ENCODE measurements around the gene EDIL3. TPM values are rescaled to one million over a fixed set of nuclear protein-coding genes. Genes with fewer than 3 reads are reported as not detected.

EDIL3 gene
- total RNA-seq, 3 donors from 2014 or later = 4.3 to 7.2 (median 4.6) TPM

- Histone ChIP-seq H3K36me3 (no peaks in the 10 kb centered on the region), H3K4me3 (no peak overlapping the region), H3K9me3 (no peaks in the 10 kb centered on the region), H3K27ac (no peak overlapping the region), H3K27me3 (no peaks in the 10 kb centered on the region), H3K4me1 (no peaks in the 10 kb centered on the region)
- TF ChIP-seq, protein P1, sequence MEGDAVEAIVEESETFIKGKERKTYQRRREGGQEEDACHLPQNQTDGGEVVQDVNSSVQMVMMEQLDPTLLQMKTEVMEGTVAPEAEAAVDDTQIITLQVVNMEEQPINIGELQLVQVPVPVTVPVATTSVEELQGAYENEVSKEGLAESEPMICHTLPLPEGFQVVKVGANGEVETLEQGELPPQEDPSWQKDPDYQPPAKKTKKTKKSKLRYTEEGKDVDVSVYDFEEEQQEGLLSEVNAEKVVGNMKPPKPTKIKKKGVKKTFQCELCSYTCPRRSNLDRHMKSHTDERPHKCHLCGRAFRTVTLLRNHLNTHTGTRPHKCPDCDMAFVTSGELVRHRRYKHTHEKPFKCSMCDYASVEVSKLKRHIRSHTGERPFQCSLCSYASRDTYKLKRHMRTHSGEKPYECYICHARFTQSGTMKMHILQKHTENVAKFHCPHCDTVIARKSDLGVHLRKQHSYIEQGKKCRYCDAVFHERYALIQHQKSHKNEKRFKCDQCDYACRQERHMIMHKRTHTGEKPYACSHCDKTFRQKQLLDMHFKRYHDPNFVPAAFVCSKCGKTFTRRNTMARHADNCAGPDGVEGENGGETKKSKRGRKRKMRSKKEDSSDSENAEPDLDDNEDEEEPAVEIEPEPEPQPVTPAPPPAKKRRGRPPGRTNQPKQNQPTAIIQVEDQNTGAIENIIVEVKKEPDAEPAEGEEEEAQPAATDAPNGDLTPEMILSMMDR (IDR thresholded peaks at IDR 0.05) = no peak
- TF ChIP-seq POLR2A (IDR thresholded peaks at IDR 0.05) (no peak), POLR2AphosphoS5 (IDR thresholded peaks at IDR 0.05) (no peak)
- no peak for DNase-seq (ENCODE audit: low spot score in 2 of 2)
- intact Hi-C loops (cut with DNase I; ENCODE audit: low total_unique reads) = no loop called here
These were observed 452.7 kb downstream of the EDIL3 start for GRCh38 chr5:83931969-83932368.

DNA sequence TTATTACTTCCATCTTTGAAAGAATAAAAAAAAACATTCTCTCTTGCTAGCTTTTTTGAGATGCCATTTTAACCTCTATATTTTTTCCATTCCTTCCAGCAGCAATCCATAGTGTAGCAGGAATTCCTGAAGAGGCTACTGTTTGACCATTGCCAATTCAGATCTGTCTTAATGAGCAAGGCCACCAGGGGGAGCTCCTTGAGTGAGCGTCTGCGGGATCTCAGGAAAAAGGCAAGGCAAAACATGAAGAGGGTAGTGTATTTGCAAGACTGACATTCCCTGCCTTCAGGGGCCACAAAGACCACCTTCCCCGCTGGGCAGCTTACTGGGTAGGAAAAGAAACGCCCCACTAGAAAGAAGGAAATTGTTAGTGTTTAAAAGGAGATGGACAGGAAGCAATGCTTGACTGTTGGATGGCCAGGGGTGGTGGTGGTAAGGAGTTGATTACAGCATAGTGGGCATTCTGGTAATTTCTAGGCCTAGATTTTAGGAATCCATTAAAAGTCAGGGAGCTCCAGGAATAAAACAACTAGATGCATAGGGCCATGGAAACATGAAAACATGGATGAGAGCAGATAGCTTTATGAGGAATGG is 457.4 kb downstream of the EDIL3 start:
- intact Hi-C loops (cut with DNase I; ENCODE audit: low total_unique reads) = no loop called here
- H3K4me3 ChIP-seq = no peak overlapping the region
- H3K27ac ChIP-seq = no peak overlapping the region
- DNase-seq (ENCODE audit: low spot score in 2 of 2) = no peak
- no peaks in the 10 kb centered on the region for H3K36me3 ChIP-seq
- no peaks in the 10 kb centered on the region for H3K4me1 ChIP-seq
- no peaks in the 10 kb centered on the region for H3K27me3 ChIP-seq
- peaks cover 5% of the 10 kb centered on the region in 2 donors for H3K9me3 ChIP-seq
- TF ChIP-seq, protein P1 (IDR thresholded peaks at IDR 0.05) = peak in 2 of 3 donors; percentile 30 to 49
- no peak for TF ChIP-seq POLR2A (IDR thresholded peaks at IDR 0.05)

DNA sequence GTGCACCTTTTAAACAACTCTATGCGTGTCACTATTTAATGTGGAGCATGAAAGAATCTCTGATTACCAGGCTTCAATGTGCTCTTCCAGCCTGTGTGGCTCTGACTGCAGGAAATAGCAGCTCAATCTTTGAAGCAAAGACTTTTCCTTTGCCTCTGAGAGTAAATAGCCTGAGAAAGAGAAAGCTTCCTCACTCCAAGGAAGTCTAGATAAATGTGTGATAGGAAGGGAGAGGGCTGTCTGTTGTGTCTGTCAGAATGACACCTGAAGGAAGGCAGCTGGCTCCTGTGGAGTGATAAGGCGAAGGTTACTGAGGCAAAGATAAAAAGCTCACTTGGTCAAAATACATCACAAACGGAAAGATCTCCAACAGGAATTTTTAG is 458.7 kb downstream of the EDIL3 start:
- no peak for DNase-seq (ENCODE audit: low spot score in 2 of 2)
- intact Hi-C loops (cut with DNase I; ENCODE audit: low total_unique reads) = no loop called here
- no peak overlapping the region for H3K27ac ChIP-seq

DNA sequence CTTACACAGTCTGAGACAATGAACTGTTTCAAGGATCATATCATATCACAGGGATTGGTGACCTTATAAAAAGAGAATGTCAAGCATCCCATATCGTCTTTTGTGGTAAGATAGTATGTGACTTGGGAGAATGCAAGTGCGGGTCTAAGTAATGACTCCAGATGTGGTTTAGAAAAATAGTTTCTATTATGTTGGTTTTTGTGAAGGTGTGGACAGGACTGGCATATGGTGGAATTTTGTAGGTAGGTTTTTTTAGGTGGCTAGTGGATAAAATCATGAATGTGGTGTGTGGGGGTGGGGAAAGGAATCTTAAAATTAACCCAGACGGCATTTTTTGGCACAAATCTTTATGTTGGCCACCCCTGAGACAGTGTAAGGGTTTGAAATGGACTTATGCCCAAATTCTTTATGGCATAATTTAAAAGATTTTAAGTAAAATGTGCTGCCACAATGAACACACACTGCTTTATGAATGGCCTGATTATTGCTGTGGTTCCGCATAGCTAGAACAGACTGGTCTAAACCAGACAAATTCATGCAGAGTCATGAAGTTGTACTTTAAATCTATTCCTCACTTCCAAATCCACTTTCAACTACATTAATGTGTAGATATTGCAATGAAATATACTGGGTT is 459.2 kb downstream of the EDIL3 start:
- Histone ChIP-seq H3K9me3 (peaks cover 5% of the 10 kb centered on the region in 2 donors), H3K4me3 (no peak overlapping the region), H3K27me3 (no peaks in the 10 kb centered on the region), H3K4me1 (no peaks in the 10 kb centered on the region), H3K36me3 (no peaks in the 10 kb centered on the region), H3K27ac (no peak overlapping the region)
- DNase-seq (ENCODE audit: low spot score in 2 of 2) = no peak
- intact Hi-C loops (cut with DNase I; ENCODE audit: low total_unique reads) = no loop called here
- no peak for TF ChIP-seq POLR2AphosphoS5 (IDR thresholded peaks at IDR 0.05)
- TF ChIP-seq, protein P1 (IDR thresholded peaks at IDR 0.05) = no peak

More for the DNA sequence above, 458.7 kb downstream of the EDIL3 start:
- no peak overlapping the region for H3K4me3 ChIP-seq
- H3K36me3 ChIP-seq = no peaks in the 10 kb centered on the region
- peaks cover 5% of the 10 kb centered on the region in 2 donors for H3K9me3 ChIP-seq
- H3K4me1 ChIP-seq = no peaks in the 10 kb centered on the region
- no peaks in the 10 kb centered on the region for H3K27me3 ChIP-seq
- TF ChIP-seq POLR2A (IDR thresholded peaks at IDR 0.05) = no peak
- TF ChIP-seq, protein P1 (IDR thresholded peaks at IDR 0.05) = no peak
- no peak for TF ChIP-seq POLR2AphosphoS5 (IDR thresholded peaks at IDR 0.05)

DNA sequence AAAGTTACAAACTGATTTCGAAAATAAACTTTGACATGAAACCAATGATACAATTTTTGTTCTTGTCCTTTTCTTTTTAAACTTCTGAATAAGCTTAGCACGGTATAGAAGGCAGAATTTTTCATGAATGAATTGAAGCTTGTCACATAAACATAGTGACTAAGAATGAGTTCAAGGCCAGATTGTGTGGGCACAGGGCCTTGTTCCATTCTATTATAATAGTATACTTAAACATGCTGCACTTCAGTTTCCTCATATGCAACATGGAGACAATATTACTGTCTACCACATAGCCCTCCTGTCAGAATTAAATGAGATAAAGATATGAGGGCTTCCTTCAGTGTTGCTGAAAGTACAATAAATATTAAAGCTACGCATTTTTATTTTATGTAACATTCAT is 459.8 kb downstream of the EDIL3 start:
- H3K27ac ChIP-seq = no peak overlapping the region
- H3K36me3 ChIP-seq = no peaks in the 10 kb centered on the region
- peaks cover 5% of the 10 kb centered on the region in 2 donors for H3K9me3 ChIP-seq
- TF ChIP-seq POLR2AphosphoS5 (IDR thresholded peaks at IDR 0.05) = no peak
- no peak for TF ChIP-seq POLR2A (IDR thresholded peaks at IDR 0.05)
- intact Hi-C loops (cut with DNase I; ENCODE audit: low total_unique reads) = no loop called here
- no peak overlapping the region for H3K4me3 ChIP-seq
- H3K4me1 ChIP-seq = no peaks in the 10 kb centered on the region
- no peaks in the 10 kb centered on the region for H3K27me3 ChIP-seq
- no peak for DNase-seq (ENCODE audit: low spot score in 2 of 2)

Measured in breast epithelium (tissue), 4 donors.